ENCODE measurements around the gene OR51E1. TPM values are rescaled to one million over a fixed set of nuclear protein-coding genes. Genes with fewer than 3 reads are reported as not detected.

OR51E1 gene
- total RNA-seq, 3 donors from 2014 or later (not counting 1 experiment from before 2014, with no cell fraction given): not detected

DNA sequence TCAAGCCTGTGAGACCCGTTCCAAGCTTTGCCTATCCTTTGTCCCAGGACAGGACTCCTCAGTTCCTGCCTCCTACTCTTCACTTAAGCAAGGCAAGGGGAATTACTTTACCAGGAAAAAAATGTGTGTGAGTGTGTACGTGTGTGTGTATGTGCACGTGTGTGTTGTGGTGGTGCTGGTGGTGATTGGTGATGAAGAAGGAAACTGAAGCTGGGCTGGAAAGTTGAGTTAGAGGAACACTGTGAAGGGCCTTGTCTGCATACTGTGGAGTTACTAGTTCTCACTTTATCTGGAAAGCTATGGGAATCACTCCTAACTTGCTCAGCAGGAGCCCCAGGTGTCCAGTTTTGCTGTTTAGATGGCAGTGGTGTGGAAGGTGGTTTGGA, 6.1 kb upstream of the OR51E1 start:
- H3K27ac Mint-ChIP-seq: no peak overlapping the region
- no peaks in the 10 kb centered on the region for H3K36me3 ChIP-seq (ENCODE audit: control insufficient read depth, insufficient read depth, low read length)
- no peak for ATAC-seq
- H3K9me3 Mint-ChIP-seq: no peaks in the 10 kb centered on the region
- H3K4me1 Mint-ChIP-seq: no peaks in the 10 kb centered on the region
- no peaks in the 10 kb centered on the region for H3K9me3 ChIP-seq (ENCODE audit: control insufficient read depth, insufficient read depth, low read length)
- intact Hi-C loops (cut with micrococcal nuclease): loop anchor here (2.0 kb wide), 1 partner anchor 1171 kb away; the partner anchor contains the start of gene OR52N2
- peaks cover 6% of the 10 kb centered on the region for H3K4me1 ChIP-seq (ENCODE audit: control insufficient read depth, insufficient read depth, low read length)
- peaks cover 0 to 4% of the 10 kb centered on the region in 2 donors for H3K27me3 Mint-ChIP-seq (ENCODE audit: low read depth in 2 of 2)
- no peak overlapping the region for H3K27ac ChIP-seq (ENCODE audit: low read length)
- no peak overlapping the region for H3K4me3 Mint-ChIP-seq
- TF ChIP-seq, protein P1, sequence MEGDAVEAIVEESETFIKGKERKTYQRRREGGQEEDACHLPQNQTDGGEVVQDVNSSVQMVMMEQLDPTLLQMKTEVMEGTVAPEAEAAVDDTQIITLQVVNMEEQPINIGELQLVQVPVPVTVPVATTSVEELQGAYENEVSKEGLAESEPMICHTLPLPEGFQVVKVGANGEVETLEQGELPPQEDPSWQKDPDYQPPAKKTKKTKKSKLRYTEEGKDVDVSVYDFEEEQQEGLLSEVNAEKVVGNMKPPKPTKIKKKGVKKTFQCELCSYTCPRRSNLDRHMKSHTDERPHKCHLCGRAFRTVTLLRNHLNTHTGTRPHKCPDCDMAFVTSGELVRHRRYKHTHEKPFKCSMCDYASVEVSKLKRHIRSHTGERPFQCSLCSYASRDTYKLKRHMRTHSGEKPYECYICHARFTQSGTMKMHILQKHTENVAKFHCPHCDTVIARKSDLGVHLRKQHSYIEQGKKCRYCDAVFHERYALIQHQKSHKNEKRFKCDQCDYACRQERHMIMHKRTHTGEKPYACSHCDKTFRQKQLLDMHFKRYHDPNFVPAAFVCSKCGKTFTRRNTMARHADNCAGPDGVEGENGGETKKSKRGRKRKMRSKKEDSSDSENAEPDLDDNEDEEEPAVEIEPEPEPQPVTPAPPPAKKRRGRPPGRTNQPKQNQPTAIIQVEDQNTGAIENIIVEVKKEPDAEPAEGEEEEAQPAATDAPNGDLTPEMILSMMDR (IDR thresholded peaks at IDR 0.05): no peak
- H3K27me3 ChIP-seq (ENCODE audit: control insufficient read depth, insufficient read depth, low read length): no peaks in the 10 kb centered on the region
- WGBS (ENCODE audit: insufficient coverage): 76% methylated on average over 3 of the region's 3 CpGs
- H3K36me3 Mint-ChIP-seq: no peaks in the 10 kb centered on the region
- no peak overlapping the region for H3K4me3 ChIP-seq (ENCODE audit: low read length)
- DNase-seq: peak in 1 of 2 donors; percentile 2

DNA sequence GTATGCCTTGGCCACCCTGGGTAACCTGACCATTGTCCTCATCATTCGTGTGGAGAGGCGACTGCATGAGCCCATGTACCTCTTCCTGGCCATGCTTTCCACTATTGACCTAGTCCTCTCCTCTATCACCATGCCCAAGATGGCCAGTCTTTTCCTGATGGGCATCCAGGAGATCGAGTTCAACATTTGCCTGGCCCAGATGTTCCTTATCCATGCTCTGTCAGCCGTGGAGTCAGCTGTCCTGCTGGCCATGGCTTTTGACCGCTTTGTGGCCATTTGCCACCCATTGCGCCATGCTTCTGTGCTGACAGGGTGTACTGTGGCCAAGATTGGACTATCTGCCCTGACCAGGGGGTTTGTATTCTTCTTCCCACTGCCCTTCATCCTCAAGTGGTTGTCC, 3.9 kb upstream of the OR51E1 start:
- no peaks in the 10 kb centered on the region for H3K9me3 Mint-ChIP-seq
- no peaks in the 10 kb centered on the region for H3K4me1 Mint-ChIP-seq
- H3K27ac Mint-ChIP-seq: no peak overlapping the region
- ATAC-seq: no peak
- Histone ChIP-seq H3K9me3 (ENCODE audit: control insufficient read depth, insufficient read depth, low read length) (no peaks in the 10 kb centered on the region), H3K27ac (ENCODE audit: low read length) (no peak overlapping the region), H3K36me3 (ENCODE audit: control insufficient read depth, insufficient read depth, low read length) (no peaks in the 10 kb centered on the region), H3K4me1 (ENCODE audit: control insufficient read depth, insufficient read depth, low read length) (peaks cover 6% of the 10 kb centered on the region), H3K4me3 (ENCODE audit: low read length) (no peak overlapping the region), H3K27me3 (ENCODE audit: control insufficient read depth, insufficient read depth, low read length) (no peaks in the 10 kb centered on the region)
- no peak for DNase-seq
- TF ChIP-seq, protein P1 (IDR thresholded peaks at IDR 0.05): no peak
- H3K4me3 Mint-ChIP-seq: no peak overlapping the region
- peaks cover 9 to 11% of the 10 kb centered on the region in 2 donors for H3K27me3 Mint-ChIP-seq (ENCODE audit: low read depth in 2 of 2)
- 82% methylated on average over 6 of the region's 6 CpGs for WGBS (ENCODE audit: insufficient coverage)
- intact Hi-C loops (cut with micrococcal nuclease): no loop called here
- no peaks in the 10 kb centered on the region for H3K36me3 Mint-ChIP-seq

DNA sequence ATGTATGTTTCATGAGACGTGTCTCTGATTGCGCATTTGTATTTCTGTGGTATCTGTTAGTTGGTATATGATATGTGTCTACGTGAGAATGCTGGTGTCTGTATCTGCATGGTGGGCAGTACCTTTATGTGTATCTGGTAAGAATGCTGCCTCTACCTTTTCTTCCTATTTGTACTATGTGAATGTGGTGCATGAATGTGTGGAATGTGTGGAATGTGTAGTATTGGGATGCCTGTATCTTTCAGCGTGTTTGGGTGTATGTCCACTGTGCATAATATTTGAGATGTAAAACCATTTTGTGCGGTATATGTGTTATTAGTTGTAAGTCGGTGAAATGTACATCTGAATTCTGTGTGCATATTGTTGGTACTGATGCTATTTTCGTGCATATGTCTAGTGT, 2.3 kb upstream of the OR51E1 start:
- H3K4me1 ChIP-seq (ENCODE audit: control insufficient read depth, insufficient read depth, low read length): peaks cover 6% of the 10 kb centered on the region
- H3K27ac ChIP-seq (ENCODE audit: low read length): no peak overlapping the region
- H3K36me3 ChIP-seq (ENCODE audit: control insufficient read depth, insufficient read depth, low read length): no peaks in the 10 kb centered on the region
- 91% methylated on average over 7 of the region's 7 CpGs for WGBS (ENCODE audit: insufficient coverage)
- intact Hi-C loops (cut with micrococcal nuclease): no loop called here
- Mint-ChIP-seq H3K27ac (no peak overlapping the region), H3K27me3 (ENCODE audit: low read depth in 2 of 2) (peaks cover 11 to 17% of the 10 kb centered on the region in 2 donors), H3K4me1 (no peaks in the 10 kb centered on the region), H3K4me3 (no peak overlapping the region), H3K9me3 (no peaks in the 10 kb centered on the region), H3K36me3 (no peaks in the 10 kb centered on the region)
- no peaks in the 10 kb centered on the region for H3K9me3 ChIP-seq (ENCODE audit: control insufficient read depth, insufficient read depth, low read length)
- H3K27me3 ChIP-seq (ENCODE audit: control insufficient read depth, insufficient read depth, low read length): no peaks in the 10 kb centered on the region
- no peak for ATAC-seq
- DNase-seq: no peak
- no peak overlapping the region for H3K4me3 ChIP-seq (ENCODE audit: low read length)
- TF ChIP-seq, protein P1 (IDR thresholded peaks at IDR 0.05): no peak

DNA sequence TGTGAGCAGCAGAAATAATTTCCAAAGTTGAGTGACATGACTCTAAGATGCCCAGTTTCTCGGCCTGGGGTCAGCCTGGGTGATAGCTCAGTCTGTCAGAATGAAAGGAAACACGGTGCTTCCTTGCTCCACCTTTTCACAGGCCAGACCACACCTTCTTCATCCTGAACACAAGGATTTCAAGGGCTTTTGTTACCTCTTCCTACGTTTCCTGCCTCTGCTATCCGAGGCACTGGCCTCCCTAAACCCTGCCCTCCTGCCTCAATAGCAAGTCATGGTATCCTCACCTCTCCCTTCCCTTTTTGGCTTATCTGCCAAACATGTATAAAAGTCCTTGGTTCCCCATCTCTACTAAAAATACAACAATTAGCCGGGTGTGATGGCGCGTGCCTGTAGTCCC, 1.7 kb upstream of the OR51E1 start:
- Histone ChIP-seq H3K36me3 (ENCODE audit: control insufficient read depth, insufficient read depth, low read length) (no peaks in the 10 kb centered on the region), H3K4me3 (ENCODE audit: low read length) (no peak overlapping the region), H3K4me1 (ENCODE audit: control insufficient read depth, insufficient read depth, low read length) (peaks cover 2% of the 10 kb centered on the region), H3K27me3 (ENCODE audit: control insufficient read depth, insufficient read depth, low read length) (no peaks in the 10 kb centered on the region), H3K9me3 (ENCODE audit: control insufficient read depth, insufficient read depth, low read length) (no peaks in the 10 kb centered on the region), H3K27ac (ENCODE audit: low read length) (no peak overlapping the region)
- ATAC-seq (no peak), DNase-seq (no peak)
- 85% methylated on average over 7 of the region's 7 CpGs for WGBS (ENCODE audit: insufficient coverage)
- intact Hi-C loops (cut with micrococcal nuclease): no loop called here
- no peaks in the 10 kb centered on the region for H3K4me1 Mint-ChIP-seq
- H3K36me3 Mint-ChIP-seq: no peaks in the 10 kb centered on the region
- H3K27me3 Mint-ChIP-seq (ENCODE audit: low read depth in 2 of 2): peaks cover 11 to 17% of the 10 kb centered on the region in 2 donors
- H3K9me3 Mint-ChIP-seq: no peaks in the 10 kb centered on the region
- H3K27ac Mint-ChIP-seq: no peak overlapping the region
- H3K4me3 Mint-ChIP-seq: no peak overlapping the region
- TF ChIP-seq, protein P1 (IDR thresholded peaks at IDR 0.05): no peak
